ENCODE measurements around the gene GALNT10.

GRCh38 chr5:154288145-154288544 is 97.6 kb downstream of the GALNT10 start:
- no peak for TF ChIP-seq CTCF (IDR thresholded peaks at IDR 0.05)
- no peak for TF ChIP-seq E2F4 (CRISPR knock-in tag; IDR thresholded peaks at IDR 0.05; ENCODE audit: borderline replicate concordance, low read depth)
- TF ChIP-seq HMGXB4 (CRISPR knock-in tag; IDR thresholded peaks at IDR 0.05), result no peak
- no peak for TF ChIP-seq ZNF121 (CRISPR knock-in tag; IDR thresholded peaks at IDR 0.05)
- TF ChIP-seq TEAD4 (CRISPR knock-in tag; IDR thresholded peaks at IDR 0.05), result no peak
- no peak for TF ChIP-seq ZNF232 (CRISPR knock-in tag; IDR thresholded peaks at IDR 0.05)
- TF ChIP-seq ZNF281 (CRISPR knock-in tag; IDR thresholded peaks at IDR 0.05), result no peak
- no peak for TF ChIP-seq CREM (CRISPR knock-in tag; IDR thresholded peaks at IDR 0.05)
- TF ChIP-seq MAX (CRISPR knock-in tag; IDR thresholded peaks at IDR 0.05), result no peak
- no peak for TF ChIP-seq PREB (CRISPR knock-in tag; IDR thresholded peaks at IDR 0.05; ENCODE audit: borderline replicate concordance)
- TF ChIP-seq SP1 (CRISPR knock-in tag; conservative IDR thresholded peaks at IDR 0.05), result no peak
- no peak for TF ChIP-seq IRF1 (CRISPR knock-in tag; IDR thresholded peaks at IDR 0.05)
- TF ChIP-seq NR1H2 (CRISPR knock-in tag; IDR thresholded peaks at IDR 0.05), result no peak

Data from WTC11 (cell line).